Measurements from ENCODE around the gene BRMS1L. TPM values are rescaled to one million over a fixed set of nuclear protein-coding genes. Genes with fewer than 3 reads are reported as not detected.

BRMS1L gene
- total RNA-seq, 1 experiment from 2014 or later = 4.8 TPM

DNA sequence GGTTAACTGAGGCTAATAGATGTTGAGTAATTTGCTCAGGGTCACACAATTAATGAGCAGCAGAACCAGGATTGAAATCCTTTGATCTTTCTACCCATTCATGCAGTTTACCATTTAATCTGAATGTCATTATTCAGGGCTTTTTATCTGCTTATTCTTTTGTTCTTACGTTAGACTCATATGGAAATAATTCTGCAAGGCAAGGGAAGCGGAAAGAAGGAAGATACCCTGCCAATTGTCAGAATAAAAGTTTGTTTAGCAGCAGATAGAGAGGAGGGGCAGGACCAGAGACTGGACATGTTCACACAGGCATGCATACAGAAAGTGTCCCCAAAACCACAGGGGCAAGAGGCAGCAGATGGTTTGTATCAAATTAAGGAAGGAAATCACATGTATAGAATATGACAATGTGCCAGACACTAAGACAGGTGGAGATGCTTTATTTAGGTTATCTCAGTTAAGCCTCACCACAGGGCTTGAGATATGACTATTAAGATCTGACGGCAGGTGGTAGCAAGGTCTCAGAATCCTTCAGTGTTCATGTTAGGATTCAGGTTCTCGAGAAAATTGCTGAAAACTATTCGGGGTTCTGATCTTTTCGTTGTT, 29.8 kb downstream of the BRMS1L start:
- Histone ChIP-seq H3K4me3 (ENCODE audit: low read length) (no peak overlapping the region), H3K9me2 (replicated peaks; ENCODE audit: low read length) (no peaks in the 10 kb centered on the region), H3K4me2 (ENCODE audit: low read length) (no peak overlapping the region), H3K27me3 (ENCODE audit: low read length) (no peaks in the 10 kb centered on the region), H3K9me3 (ENCODE audit: low read length) (no peaks in the 10 kb centered on the region), H2AFZ (ENCODE audit: low read length) (no peak overlapping the region), H3K9ac (ENCODE audit: low read length) (no peak overlapping the region), H3K79me2 (ENCODE audit: low read length) (no peaks in the 10 kb centered on the region), H4K20me1 (ENCODE audit: low read length) (no peaks in the 10 kb centered on the region), H3K36me3 (ENCODE audit: low read depth, low read length) (0 out of 2 replicates have a peak, but pooled peaks cover 9% of the 10 kb centered on the region), H3F3A (ENCODE audit: low read length, unreplicated experiment) (no peaks in the 10 kb centered on the region), H3K4me1 (ENCODE audit: insufficient read depth, low read length) (no peaks in the 10 kb centered on the region), H3K27ac (ENCODE audit: low read length) (no peak overlapping the region)
- no TSS peak for BruUV-seq (replicated peaks)
- DNase-seq (no peak), ATAC-seq (no peak)
- ChIA-PET CTCF (no interaction called here), POLR2A (ENCODE audit: unreplicated experiment) (no interaction called here)
- intact Hi-C loops (cut with micrococcal nuclease) = no loop called here
- TF ChIP-seq EZH2 (IDR thresholded peaks at IDR 0.05; ENCODE audit: low read length, unreplicated experiment) (no peak), EZH2phosphoT487 (IDR thresholded peaks at IDR 0.05; ENCODE audit: borderline replicate concordance, low read length) (no peak)
- TF ChIP-seq, protein P1, sequence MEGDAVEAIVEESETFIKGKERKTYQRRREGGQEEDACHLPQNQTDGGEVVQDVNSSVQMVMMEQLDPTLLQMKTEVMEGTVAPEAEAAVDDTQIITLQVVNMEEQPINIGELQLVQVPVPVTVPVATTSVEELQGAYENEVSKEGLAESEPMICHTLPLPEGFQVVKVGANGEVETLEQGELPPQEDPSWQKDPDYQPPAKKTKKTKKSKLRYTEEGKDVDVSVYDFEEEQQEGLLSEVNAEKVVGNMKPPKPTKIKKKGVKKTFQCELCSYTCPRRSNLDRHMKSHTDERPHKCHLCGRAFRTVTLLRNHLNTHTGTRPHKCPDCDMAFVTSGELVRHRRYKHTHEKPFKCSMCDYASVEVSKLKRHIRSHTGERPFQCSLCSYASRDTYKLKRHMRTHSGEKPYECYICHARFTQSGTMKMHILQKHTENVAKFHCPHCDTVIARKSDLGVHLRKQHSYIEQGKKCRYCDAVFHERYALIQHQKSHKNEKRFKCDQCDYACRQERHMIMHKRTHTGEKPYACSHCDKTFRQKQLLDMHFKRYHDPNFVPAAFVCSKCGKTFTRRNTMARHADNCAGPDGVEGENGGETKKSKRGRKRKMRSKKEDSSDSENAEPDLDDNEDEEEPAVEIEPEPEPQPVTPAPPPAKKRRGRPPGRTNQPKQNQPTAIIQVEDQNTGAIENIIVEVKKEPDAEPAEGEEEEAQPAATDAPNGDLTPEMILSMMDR (conservative IDR thresholded peaks at IDR 0.05; ENCODE audit: low read depth, low read length) = no peak

DNA sequence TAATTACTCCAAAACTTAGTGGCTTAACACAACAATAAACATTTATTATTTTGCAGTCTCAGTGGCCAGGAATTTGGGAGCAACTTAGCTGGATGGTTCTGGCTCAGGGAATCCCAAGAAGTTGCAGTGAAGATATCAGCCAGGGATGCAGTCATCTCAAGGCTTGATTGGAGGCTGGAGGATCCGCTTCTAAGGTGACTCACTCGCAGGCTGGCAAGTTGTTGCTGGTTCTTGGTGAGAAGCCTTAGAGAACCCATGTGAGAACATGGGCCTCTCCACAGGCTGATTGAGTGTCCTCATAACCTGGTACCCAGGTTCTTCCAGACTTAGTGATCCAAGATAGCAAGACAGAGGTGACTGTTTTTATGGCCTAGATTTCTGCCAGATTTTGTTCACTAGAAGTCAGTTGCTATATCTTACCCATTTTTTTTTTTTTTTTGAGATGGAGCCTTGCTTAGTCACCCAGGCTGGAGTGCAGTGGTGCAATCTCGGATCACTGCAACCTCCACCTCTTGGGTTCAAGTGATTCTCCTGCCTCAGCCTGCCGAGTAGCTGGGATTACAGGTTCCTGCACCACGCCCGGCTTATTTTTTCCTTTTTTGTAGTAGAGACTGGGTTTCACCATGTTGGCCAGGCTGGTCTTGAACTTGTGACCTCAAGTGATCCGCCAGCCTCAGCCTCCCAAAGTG, 32.5 kb downstream of the BRMS1L start:
- no peak overlapping the region for H2AFZ ChIP-seq (ENCODE audit: low read length)
- no peaks in the 10 kb centered on the region for H3K9me2 ChIP-seq (replicated peaks; ENCODE audit: low read length)
- no peak overlapping the region for H3K27ac ChIP-seq (ENCODE audit: low read length)
- intact Hi-C loops (cut with micrococcal nuclease) = no loop called here
- H3K9me3 ChIP-seq (ENCODE audit: low read length) = no peaks in the 10 kb centered on the region
- H3K27me3 ChIP-seq (ENCODE audit: low read length) = no peaks in the 10 kb centered on the region
- DNase-seq (no peak), ATAC-seq (peak; percentile 15; the same call in 1 of the 2 replicates)
- no peak overlapping the region for H3K9ac ChIP-seq (ENCODE audit: low read length)
- no peaks in the 10 kb centered on the region for H3K79me2 ChIP-seq (ENCODE audit: low read length)
- no peak overlapping the region for H3K4me3 ChIP-seq (ENCODE audit: low read length)
- CTCF ChIA-PET = no interaction called here
- no peaks in the 10 kb centered on the region for H3K4me1 ChIP-seq (ENCODE audit: insufficient read depth, low read length)
- no peaks in the 10 kb centered on the region for H3K36me3 ChIP-seq (ENCODE audit: low read depth, low read length)
- H3K4me2 ChIP-seq (ENCODE audit: low read length) = no peak overlapping the region
- no peaks in the 10 kb centered on the region for H4K20me1 ChIP-seq (ENCODE audit: low read length)
- POLR2A ChIA-PET (ENCODE audit: unreplicated experiment) = no interaction called here
- no peaks in the 10 kb centered on the region for H3F3A ChIP-seq (ENCODE audit: low read length, unreplicated experiment)
- TF ChIP-seq, protein P1 (conservative IDR thresholded peaks at IDR 0.05; ENCODE audit: low read depth, low read length) = no peak
- no peak for TF ChIP-seq EZH2 (IDR thresholded peaks at IDR 0.05; ENCODE audit: low read length, unreplicated experiment)
- TF ChIP-seq EZH2phosphoT487 (IDR thresholded peaks at IDR 0.05; ENCODE audit: borderline replicate concordance, low read length) = no peak
- no TSS peak for BruUV-seq (replicated peaks)

Data from PC-3 (cell line).